Measurements from ENCODE around the gene SLC10A3.

Gene SLC10A3

GRCh38 chrX:154483325-154483724 lies 7.1 kb downstream of the SLC10A3 start:
- in situ Hi-C loops (cut with HindIII; ENCODE audit: low pct_ligation_motif_present, low sequenced_read_pairs): no loop called here
- DNase-seq: no peak
- TF ChIP-seq CTCF (IDR thresholded peaks at IDR 0.05; ENCODE audit: low read depth, low read length, missing control alignments): no peak
- Histone ChIP-seq H3K27me3 (replicated peaks) (no peaks in the 10 kb centered on the region), H3K36me3 (replicated peaks) (no peaks in the 10 kb centered on the region), H3K4me3 (ENCODE audit: low read depth, low read length) (no peak overlapping the region), H3K27ac (no peak overlapping the region)

- no peak overlapping the region for H3K27ac ChIP-seq
- TF ChIP-seq CTCF (IDR thresholded peaks at IDR 0.05; ENCODE audit: low read depth, low read length, missing control alignments): no peak
- in situ Hi-C loops (cut with HindIII; ENCODE audit: low pct_ligation_motif_present, low sequenced_read_pairs): no loop called here
- DNase-seq: no peak
- H3K4me3 ChIP-seq (ENCODE audit: low read depth, low read length): no peak overlapping the region
- H3K36me3 ChIP-seq (replicated peaks): no peaks in the 10 kb centered on the region
- H3K27me3 ChIP-seq (replicated peaks): no peaks in the 10 kb centered on the region
Observed at GRCh38 chrX:154482786-154483185, 7.6 kb downstream of the SLC10A3 start.

GRCh38 chrX:154481911-154482601 lies 8.4 kb downstream of the SLC10A3 start:
- TF ChIP-seq CTCF (IDR thresholded peaks at IDR 0.05; ENCODE audit: low read depth, low read length, missing control alignments): no peak
- no peaks in the 10 kb centered on the region for H3K36me3 ChIP-seq (replicated peaks)
- no peak overlapping the region for H3K27ac ChIP-seq
- H3K27me3 ChIP-seq (replicated peaks): no peaks in the 10 kb centered on the region
- H3K4me3 ChIP-seq (ENCODE audit: low read depth, low read length): no peak overlapping the region
- in situ Hi-C loops (cut with HindIII; ENCODE audit: low pct_ligation_motif_present, low sequenced_read_pairs): no loop called here
- DNase-seq: no peak

- Histone ChIP-seq H3K27me3 (replicated peaks) (no peaks in the 10 kb centered on the region), H3K36me3 (replicated peaks) (no peaks in the 10 kb centered on the region), H3K27ac (no peak overlapping the region), H3K4me3 (ENCODE audit: low read depth, low read length) (no peak overlapping the region)
- no peak for TF ChIP-seq CTCF (IDR thresholded peaks at IDR 0.05; ENCODE audit: low read depth, low read length, missing control alignments)
- in situ Hi-C loops (cut with HindIII; ENCODE audit: low pct_ligation_motif_present, low sequenced_read_pairs): no loop called here
- DNase-seq: no peak
Observed at GRCh38 chrX:154481195-154481594, 9.2 kb downstream of the SLC10A3 start.

GRCh38 chrX:154478728-154479622 lies 11.5 kb downstream of the SLC10A3 start, which contains the start of gene LAGE3:
LAGE3 (minus strand) TSS chrX:154479281; CDS start chrX:154478915, 366 bp downstream.
- in situ Hi-C loops (cut with HindIII; ENCODE audit: low pct_ligation_motif_present, low sequenced_read_pairs): no loop called here
- Histone ChIP-seq H3K4me3 (ENCODE audit: low read depth, low read length) (peak within 1 kb of the TSS; percentile 51), H3K27me3 (replicated peaks) (no peaks in the 10 kb centered on the region), H3K36me3 (replicated peaks) (no peaks in the 10 kb centered on the region), H3K27ac (peak within 1 kb of the TSS; percentile 34)
- peak; percentile 79 for DNase-seq
- no peak for TF ChIP-seq CTCF (IDR thresholded peaks at IDR 0.05; ENCODE audit: low read depth, low read length, missing control alignments)

Measured in brain microvascular endothelial cell (primary cell).